MM.1S (cell line): ENCODE measurements around the gene FUT7.

Experiments used
- EZH2 ChIP-seq: fragments of 300-600 bp; sonication (generic); optimal IDR thresholded peaks from 2 replicates; pipeline ENCODE3; 2017; ENCODE audit warnings: low read depth, mild to moderate bottlenecking, antibody characterized with exemption, low read length, mixed read lengths
- EZH2phosphoT487 ChIP-seq: fragments of 300-600 bp; sonication (generic); IDR thresholded peaks from 2 replicates; pipeline ENCODE4 v1.6.1; 2018; ENCODE audit warnings: antibody characterized with exemption, low read length
- TF ChIP-seq, protein P1 (sequence below): fragments of 300-600 bp; sonication (generic); IDR thresholded peaks from 2 replicates; pipeline ENCODE4 v1.5.1; 2016; ENCODE audit warnings: antibody characterized with exemption, low read length, mixed read lengths

- TF ChIP-seq, protein P1, sequence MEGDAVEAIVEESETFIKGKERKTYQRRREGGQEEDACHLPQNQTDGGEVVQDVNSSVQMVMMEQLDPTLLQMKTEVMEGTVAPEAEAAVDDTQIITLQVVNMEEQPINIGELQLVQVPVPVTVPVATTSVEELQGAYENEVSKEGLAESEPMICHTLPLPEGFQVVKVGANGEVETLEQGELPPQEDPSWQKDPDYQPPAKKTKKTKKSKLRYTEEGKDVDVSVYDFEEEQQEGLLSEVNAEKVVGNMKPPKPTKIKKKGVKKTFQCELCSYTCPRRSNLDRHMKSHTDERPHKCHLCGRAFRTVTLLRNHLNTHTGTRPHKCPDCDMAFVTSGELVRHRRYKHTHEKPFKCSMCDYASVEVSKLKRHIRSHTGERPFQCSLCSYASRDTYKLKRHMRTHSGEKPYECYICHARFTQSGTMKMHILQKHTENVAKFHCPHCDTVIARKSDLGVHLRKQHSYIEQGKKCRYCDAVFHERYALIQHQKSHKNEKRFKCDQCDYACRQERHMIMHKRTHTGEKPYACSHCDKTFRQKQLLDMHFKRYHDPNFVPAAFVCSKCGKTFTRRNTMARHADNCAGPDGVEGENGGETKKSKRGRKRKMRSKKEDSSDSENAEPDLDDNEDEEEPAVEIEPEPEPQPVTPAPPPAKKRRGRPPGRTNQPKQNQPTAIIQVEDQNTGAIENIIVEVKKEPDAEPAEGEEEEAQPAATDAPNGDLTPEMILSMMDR = no peak
- TF ChIP-seq EZH2 = no peak
- no peak for TF ChIP-seq EZH2phosphoT487
Observed at GRCh38 chr9:137013571-137013940, 18.3 kb downstream of the FUT7 start.
